T-helper 1 cell treated with Interleukin-12 subunit alpha and Interleukin-12 subunit beta and Interleukin-4 antibody, amounts not matched to agents 30 μg/mL and 1 μg/mL, for 36 hours (primary cell): ENCODE measurements around the gene SLIT3.
"Not testable (repeated sequence)": the region's sequence is repeated elsewhere in the genome, so short reads cannot be mapped to it uniquely, and the experiment has no call there.

Experiments
- H3K27ac Mint-ChIP-seq: one replicate; pipeline ENCODE4 v1.8.0; 2021; ENCODE audit warnings: mild to moderate bottlenecking, mixed read lengths
- H3K27me3 Mint-ChIP-seq: one replicate; pipeline ENCODE4 v1.8.0; 2021; ENCODE audit warnings: low read depth, mixed read lengths
- H3K36me3 Mint-ChIP-seq: one replicate; pipeline ENCODE4 v1.8.0; 2021; ENCODE audit warnings: low read depth, mixed read lengths
- H3K4me1 Mint-ChIP-seq: one replicate; pipeline ENCODE4 v1.8.0; 2021; ENCODE audit warnings: low read depth, mixed read lengths
- H3K4me3 Mint-ChIP-seq: one replicate; pipeline ENCODE4 v1.8.0; 2021; ENCODE audit warnings: mild to moderate bottlenecking, moderate library complexity, mixed read lengths
- H3K9me3 Mint-ChIP-seq: one replicate; pipeline ENCODE4 v1.8.0; 2021; ENCODE audit warnings: mixed read lengths

SLIT3 gene

GRCh38 chr5:169152946-169153345 lies 148.0 kb downstream of the SLIT3 start:
- Mint-ChIP-seq H3K4me1 (no peaks in the 10 kb centered on the region), H3K27me3 (no peaks in the 10 kb centered on the region), H3K9me3 (peaks cover 9% of the 10 kb centered on the region), H3K36me3 (no peaks in the 10 kb centered on the region), H3K4me3 (no peak overlapping the region), H3K27ac (no peak overlapping the region)

- Mint-ChIP-seq H3K4me1 (no peaks in the 10 kb centered on the region), H3K27me3 (no peaks in the 10 kb centered on the region), H3K4me3 (no peak overlapping the region), H3K36me3 (no peaks in the 10 kb centered on the region), H3K27ac (no peak overlapping the region), H3K9me3 (peaks cover 4% of the 10 kb centered on the region)
These were observed 148.5 kb downstream of the SLIT3 start for GRCh38 chr5:169152453-169152852.

GRCh38 chr5:169151051-169151805 lies 149.7 kb downstream of the SLIT3 start:
- Mint-ChIP-seq H3K27ac (no peak overlapping the region), H3K4me3 (no peak overlapping the region), H3K36me3 (no peaks in the 10 kb centered on the region), H3K27me3 (no peaks in the 10 kb centered on the region), H3K4me1 (no peaks in the 10 kb centered on the region), H3K9me3 (no peaks in the 10 kb centered on the region)

- H3K4me1 Mint-ChIP-seq = no peaks in the 10 kb centered on the region
- H3K27ac Mint-ChIP-seq = no peak overlapping the region
- no peaks in the 10 kb centered on the region for H3K9me3 Mint-ChIP-seq
- H3K36me3 Mint-ChIP-seq = no peaks in the 10 kb centered on the region
- no peak overlapping the region for H3K4me3 Mint-ChIP-seq
- H3K27me3 Mint-ChIP-seq = no peaks in the 10 kb centered on the region
These were observed 150.8 kb downstream of the SLIT3 start for GRCh38 chr5:169150108-169150507.

- no peaks in the 10 kb centered on the region for H3K36me3 Mint-ChIP-seq
- H3K9me3 Mint-ChIP-seq = no peaks in the 10 kb centered on the region
- no peak overlapping the region for H3K4me3 Mint-ChIP-seq
- H3K27ac Mint-ChIP-seq = no peak overlapping the region
- no peaks in the 10 kb centered on the region for H3K4me1 Mint-ChIP-seq
- no peaks in the 10 kb centered on the region for H3K27me3 Mint-ChIP-seq
These were observed 151.6 kb downstream of the SLIT3 start for GRCh38 chr5:169149317-169149716.

GRCh38 chr5:169148138-169148740 lies 152.7 kb downstream of the SLIT3 start:
- H3K4me1 Mint-ChIP-seq = no peaks in the 10 kb centered on the region
- H3K4me3 Mint-ChIP-seq = no peak overlapping the region

GRCh38 chr5:169147534-169147933 lies 153.4 kb downstream of the SLIT3 start:
- Mint-ChIP-seq H3K27me3 (no peaks in the 10 kb centered on the region), H3K4me1 (no peaks in the 10 kb centered on the region), H3K36me3 (no peaks in the 10 kb centered on the region), H3K9me3 (no peaks in the 10 kb centered on the region), H3K27ac (no peak overlapping the region), H3K4me3 (no peak overlapping the region)

More at GRCh38 chr5:169148138-169148740, 152.7 kb downstream of the SLIT3 start:
- Mint-ChIP-seq H3K9me3 (no peaks in the 10 kb centered on the region), H3K36me3 (no peaks in the 10 kb centered on the region), H3K27ac (no peak overlapping the region), H3K27me3 (no peaks in the 10 kb centered on the region)

GRCh38 chr5:169146158-169146557 lies 154.8 kb downstream of the SLIT3 start:
- Mint-ChIP-seq H3K27ac (no peak overlapping the region), H3K27me3 (no peaks in the 10 kb centered on the region), H3K4me3 (no peak overlapping the region), H3K9me3 (no peaks in the 10 kb centered on the region), H3K4me1 (no peaks in the 10 kb centered on the region), H3K36me3 (no peaks in the 10 kb centered on the region)

GRCh38 chr5:169142264-169142970 lies 158.5 kb downstream of the SLIT3 start:
- Mint-ChIP-seq H3K27me3 (no peaks in the 10 kb centered on the region), H3K27ac (no peak overlapping the region), H3K4me3 (no peak overlapping the region), H3K4me1 (no peaks in the 10 kb centered on the region), H3K36me3 (no peaks in the 10 kb centered on the region), H3K9me3 (no peaks in the 10 kb centered on the region)

GRCh38 chr5:169140215-169140614 lies 160.7 kb downstream of the SLIT3 start:
- not testable (repeated sequence) for H3K27me3 Mint-ChIP-seq, H3K27ac Mint-ChIP-seq, H3K9me3 Mint-ChIP-seq, H3K4me3 Mint-ChIP-seq, H3K36me3 Mint-ChIP-seq, H3K4me1 Mint-ChIP-seq

GRCh38 chr5:169139480-169140050 lies 161.4 kb downstream of the SLIT3 start:
- Mint-ChIP-seq H3K27me3 (no peaks in the 10 kb centered on the region), H3K27ac (no peak overlapping the region), H3K4me3 (no peak overlapping the region), H3K4me1 (no peaks in the 10 kb centered on the region), H3K9me3 (no peaks in the 10 kb centered on the region), H3K36me3 (no peaks in the 10 kb centered on the region)

GRCh38 chr5:169133531-169133930 lies 167.4 kb downstream of the SLIT3 start:
- Mint-ChIP-seq H3K9me3 (no peaks in the 10 kb centered on the region), H3K27me3 (peaks cover 4% of the 10 kb centered on the region), H3K4me3 (no peak overlapping the region), H3K27ac (no peak overlapping the region), H3K36me3 (no peaks in the 10 kb centered on the region), H3K4me1 (no peaks in the 10 kb centered on the region)

- Mint-ChIP-seq H3K4me1 (no peaks in the 10 kb centered on the region), H3K4me3 (no peak overlapping the region), H3K27me3 (peaks cover 4% of the 10 kb centered on the region)
These were observed 168.7 kb downstream of the SLIT3 start for GRCh38 chr5:169132302-169132660.

GRCh38 chr5:169131616-169132301 lies 169.2 kb downstream of the SLIT3 start:
- peaks cover 4% of the 10 kb centered on the region for H3K27me3 Mint-ChIP-seq
- no peaks in the 10 kb centered on the region for H3K9me3 Mint-ChIP-seq
- H3K4me1 Mint-ChIP-seq = no peaks in the 10 kb centered on the region
- no peak overlapping the region for H3K4me3 Mint-ChIP-seq
- H3K27ac Mint-ChIP-seq = no peak overlapping the region
- no peaks in the 10 kb centered on the region for H3K36me3 Mint-ChIP-seq

More at GRCh38 chr5:169132302-169132660, 168.7 kb downstream of the SLIT3 start:
- Mint-ChIP-seq H3K36me3 (no peaks in the 10 kb centered on the region), H3K9me3 (no peaks in the 10 kb centered on the region), H3K27ac (no peak overlapping the region)
